Activated T-cell treated with anti-CD3 and anti-CD28 coated beads, Interleukin-2, amount 50 U/mL, for 48 hours (primary cell): Measurements from ENCODE around the gene SPIN1.

Experiments used
- DNase-seq, 2 experiments: peaks; one replicate each; pipeline ENCODE4 v3.0.0-alpha.2; 2020

Gene SPIN1

DNA sequence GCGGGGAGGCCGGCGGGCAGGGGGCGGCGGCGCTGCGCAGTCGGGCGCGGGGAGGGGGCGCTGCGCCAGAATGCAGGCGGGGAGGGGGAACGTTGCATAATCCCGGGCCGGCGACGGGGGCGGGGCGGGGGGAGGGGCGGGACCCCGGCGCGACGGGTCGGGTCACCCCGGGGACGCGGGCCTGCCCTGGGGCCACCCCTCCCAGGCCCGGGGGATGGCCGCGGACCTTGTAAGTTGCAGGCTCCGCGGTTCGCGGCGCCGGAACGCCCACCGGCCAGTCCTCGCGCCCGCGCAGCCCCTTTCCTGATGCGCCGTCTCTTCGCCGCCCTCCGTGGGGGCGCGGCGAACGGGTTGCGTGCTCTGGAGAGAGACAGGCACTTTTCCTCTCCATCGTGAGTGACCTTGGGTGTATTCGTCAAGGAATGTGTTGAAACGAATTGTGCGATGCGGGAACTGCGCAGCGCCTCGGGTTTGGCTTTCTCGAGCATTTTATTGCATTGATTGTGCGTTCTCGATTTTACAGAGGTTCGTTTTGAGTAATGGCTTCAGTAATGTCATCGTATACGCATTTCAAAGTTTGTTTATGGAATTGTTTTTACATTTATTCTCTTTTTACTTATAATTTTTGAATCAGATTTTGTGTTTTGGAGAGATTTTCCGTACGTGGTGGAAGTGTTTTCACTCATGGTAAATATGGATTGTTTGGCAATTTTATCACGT lies 802 bp downstream of the SPIN1 start:
- peak; percentile 67 to 69 for DNase-seq

DNA sequence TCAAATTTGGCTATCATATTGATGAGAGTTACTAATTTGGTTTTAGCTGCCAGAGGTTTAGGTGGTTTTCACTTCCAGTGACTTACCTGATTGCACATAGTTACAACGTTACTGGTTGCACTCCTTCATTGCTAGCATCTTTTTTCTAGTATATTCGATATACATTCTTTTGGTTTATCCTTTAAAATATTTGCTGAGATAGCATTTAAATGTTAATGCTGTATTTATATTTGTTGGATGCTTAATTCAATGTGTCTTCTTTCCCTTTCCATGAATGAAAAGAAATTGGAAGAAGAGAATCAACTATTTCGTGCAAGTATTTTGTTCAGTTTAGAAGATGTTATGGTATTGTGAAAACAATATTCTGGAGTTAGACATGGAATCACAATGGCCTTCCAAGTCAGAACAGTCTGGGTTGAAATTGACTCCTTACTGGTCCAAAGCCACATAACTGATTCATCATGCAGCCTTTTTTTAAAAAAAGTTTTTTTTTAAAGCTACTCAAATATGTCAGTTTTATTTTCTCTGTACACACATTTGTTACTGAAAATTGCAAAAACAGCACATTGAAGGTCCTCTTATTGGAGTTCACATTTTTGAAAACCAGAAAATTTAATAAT lies 2.2 kb downstream of the SPIN1 start:
- DNase-seq, result no peak

DNA sequence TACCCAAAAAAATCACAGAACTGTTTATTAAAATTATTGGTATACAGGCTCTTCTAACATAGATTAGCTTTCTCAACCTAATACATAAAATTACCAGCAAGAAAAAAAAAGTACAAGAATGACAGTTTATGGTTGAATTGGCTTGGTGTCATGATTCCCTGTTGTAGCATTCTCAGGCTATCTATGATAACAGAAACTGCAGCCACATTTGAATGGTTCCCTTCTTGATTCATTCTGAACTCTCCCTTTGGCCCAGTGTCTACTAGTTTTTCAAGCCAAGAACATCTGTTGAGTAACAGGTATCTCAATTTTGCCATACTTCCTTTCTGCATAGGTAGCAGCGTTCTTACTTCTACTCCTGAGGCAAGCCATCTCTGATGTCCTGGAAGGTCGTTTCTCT lies 3.0 kb downstream of the SPIN1 start:
- DNase-seq, result no peak

DNA sequence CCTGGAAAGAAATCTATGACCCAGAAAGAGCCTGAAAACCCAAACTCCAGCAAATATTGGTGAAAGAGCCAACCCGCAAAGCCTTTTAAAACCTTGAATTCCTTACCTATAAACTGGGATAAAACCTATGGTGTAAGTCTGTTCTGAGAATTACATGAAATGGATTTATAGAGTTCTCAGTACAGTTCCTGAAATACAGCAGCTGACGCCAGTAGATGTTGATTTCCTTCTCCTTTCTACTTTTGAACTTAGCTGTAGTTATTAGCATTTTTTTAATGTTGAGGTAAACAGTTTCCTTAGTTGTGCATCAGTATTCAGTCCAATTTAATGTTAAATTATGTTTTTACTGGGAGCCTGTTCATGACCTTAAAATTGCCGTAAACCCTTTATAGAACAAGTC lies 3.7 kb downstream of the SPIN1 start:
- DNase-seq, result no peak

GRCh38 chr9:88392549-88392948 lies 4.3 kb downstream of the SPIN1 start:
- no peak for DNase-seq

DNA sequence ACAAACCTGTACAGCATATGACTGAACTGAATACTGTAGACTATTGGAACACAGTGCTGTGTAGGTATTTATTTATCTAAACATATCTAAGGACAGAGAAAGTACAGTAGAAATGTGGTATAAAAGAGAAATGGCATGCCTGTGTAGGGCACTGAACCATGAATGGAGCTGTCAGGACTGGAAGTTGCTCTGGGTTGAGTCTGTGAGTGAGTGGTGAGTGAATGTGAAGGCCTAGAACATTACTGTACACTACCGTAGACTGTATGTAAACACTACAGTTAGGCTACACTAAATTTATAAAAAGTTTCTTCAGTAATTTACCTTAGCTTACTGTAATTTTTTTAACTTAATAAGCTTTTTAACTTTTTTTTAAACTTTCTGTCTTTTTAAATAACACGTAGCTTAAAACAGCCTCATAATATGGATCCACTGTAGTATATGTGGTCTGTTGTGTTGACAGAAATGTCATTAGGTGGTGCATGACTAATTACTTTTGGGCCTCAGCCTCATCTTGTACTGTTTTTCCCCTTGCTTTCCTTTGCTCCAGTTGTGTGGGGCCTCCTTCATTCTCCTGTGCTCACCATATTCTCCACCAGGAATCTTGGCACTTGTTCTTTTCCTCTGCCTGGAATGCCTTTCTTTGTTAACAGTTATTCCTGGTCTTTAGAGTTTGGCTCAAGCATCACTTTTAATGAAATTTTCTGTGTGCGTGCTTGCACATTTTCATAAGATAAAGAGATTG lies 8.8 kb downstream of the SPIN1 start:
- no peak for DNase-seq

GRCh38 chr9:88398016-88398415 lies 9.8 kb downstream of the SPIN1 start:
- no peak for DNase-seq

GRCh38 chr9:88399966-88400365 lies 11.7 kb downstream of the SPIN1 start:
- DNase-seq, result no peak

GRCh38 chr9:88403340-88403739 lies 15.1 kb downstream of the SPIN1 start:
- DNase-seq, result no peak

DNA sequence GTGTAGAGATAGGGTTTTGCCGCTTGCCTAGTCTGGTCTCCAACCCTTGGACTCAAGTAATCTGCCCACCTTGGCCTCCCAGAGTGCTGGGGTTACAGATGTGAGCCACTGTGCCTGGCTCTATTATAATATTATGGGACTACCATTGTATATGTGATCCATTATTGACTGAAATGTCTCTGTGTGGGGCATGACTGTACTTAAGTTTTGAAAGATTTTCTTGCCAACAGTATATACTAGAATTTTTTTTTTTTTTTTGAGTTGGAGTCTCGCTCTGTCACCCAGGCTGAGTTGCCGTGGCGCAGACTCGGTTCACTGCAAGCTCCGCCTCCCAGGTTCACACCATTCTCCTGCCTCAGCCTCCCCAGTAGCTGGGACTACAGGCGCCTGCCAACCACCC lies 17.8 kb downstream of the SPIN1 start:
- DNase-seq, result no peak

DNA sequence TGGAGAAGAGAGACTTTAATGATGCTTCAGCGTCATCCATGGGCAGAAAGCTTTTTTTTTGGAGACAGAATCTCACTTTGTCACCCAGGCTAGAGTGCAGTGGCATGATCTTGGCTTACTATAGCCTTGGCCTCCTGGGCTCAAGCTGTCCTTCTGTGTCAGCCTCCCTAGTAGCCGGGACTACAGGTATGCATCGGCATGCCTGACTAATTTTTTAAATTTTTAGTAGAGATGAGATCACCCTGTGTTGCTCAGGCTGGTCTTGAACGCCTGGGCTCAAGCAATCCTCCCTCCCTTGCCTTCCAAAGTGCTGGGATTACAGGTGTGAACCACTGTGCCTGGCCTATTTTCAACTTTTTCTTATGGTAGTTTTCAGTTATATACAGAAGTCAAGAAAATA lies 23.2 kb downstream of the SPIN1 start:
- no peak for DNase-seq

GRCh38 chr9:88414298-88414697 lies 26.1 kb downstream of the SPIN1 start:
- no peak for DNase-seq

- no peak for DNase-seq
These were observed 29.8 kb downstream of the SPIN1 start for GRCh38 chr9:88418025-88418424.

- peak; percentile 34 to 53 for DNase-seq
These were observed 30.7 kb downstream of the SPIN1 start for GRCh38 chr9:88418715-88419540.

DNA sequence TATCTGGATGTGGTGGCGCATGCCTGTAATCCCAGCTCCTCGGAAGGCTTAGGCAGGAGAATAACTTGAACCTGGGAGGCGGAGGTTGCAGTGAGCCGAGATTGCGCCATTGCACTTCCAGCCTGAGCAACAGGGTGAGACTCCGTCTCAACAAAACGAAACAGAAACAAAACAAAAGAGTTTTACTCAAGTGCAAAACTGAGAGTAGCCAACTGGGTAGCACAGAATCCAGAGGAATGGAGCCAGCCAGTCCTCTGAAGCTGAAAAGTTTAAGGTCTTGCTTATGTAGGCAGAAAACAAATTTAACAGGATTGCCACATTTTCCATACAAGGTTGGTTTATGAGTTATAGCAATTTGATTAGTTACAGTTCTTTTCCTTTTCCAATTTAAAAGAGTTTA lies 32.0 kb downstream of the SPIN1 start:
- no peak for DNase-seq

GRCh38 chr9:88421348-88421747 lies 33.1 kb downstream of the SPIN1 start:
- no peak for DNase-seq

DNA sequence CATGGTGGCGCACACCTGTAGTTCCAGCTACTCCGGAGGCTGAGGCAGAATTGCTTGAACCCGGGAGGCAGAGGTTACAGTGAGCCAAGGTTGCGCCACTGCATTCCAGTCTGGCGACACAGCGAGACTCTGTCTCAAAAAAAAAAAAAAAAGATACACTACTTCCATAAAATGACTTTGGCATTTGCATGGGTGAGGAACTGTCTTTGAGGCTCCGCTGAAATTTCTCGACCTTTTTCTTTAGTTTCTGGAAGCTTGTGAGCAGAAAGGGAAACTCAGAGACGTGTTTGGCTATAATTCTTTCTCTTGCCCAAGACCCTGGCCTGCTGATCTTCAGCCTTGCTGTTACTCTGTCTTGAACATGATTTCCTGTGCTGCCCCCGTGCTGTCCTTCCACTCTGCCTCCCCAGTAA lies 37.3 kb downstream of the SPIN1 start:
- DNase-seq, result no peak

DNA sequence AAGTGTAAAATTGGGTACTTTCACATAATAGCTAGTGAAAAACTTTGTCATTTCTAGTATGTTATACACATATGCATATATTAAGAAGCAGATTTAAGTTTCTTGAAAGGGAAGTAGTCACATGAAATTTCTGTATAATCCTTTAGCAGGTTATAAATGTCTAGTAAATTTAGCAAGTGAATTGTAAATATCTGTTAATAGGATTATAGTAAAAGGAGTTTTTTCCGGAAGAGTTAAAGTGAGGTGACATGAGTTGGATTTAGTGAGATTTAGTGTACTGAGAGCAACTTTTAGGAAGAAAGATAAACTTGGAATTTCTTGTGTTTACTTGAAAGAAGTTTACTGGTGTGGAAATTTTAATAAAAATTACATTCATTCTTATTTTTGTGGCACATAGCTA lies 38.4 kb downstream of the SPIN1 start:
- DNase-seq, result no peak

- DNase-seq, result no peak
These were observed 41.6 kb downstream of the SPIN1 start for GRCh38 chr9:88429595-88430430.

- no peak for DNase-seq
These were observed 45.5 kb downstream of the SPIN1 start for GRCh38 chr9:88433583-88434255.

DNA sequence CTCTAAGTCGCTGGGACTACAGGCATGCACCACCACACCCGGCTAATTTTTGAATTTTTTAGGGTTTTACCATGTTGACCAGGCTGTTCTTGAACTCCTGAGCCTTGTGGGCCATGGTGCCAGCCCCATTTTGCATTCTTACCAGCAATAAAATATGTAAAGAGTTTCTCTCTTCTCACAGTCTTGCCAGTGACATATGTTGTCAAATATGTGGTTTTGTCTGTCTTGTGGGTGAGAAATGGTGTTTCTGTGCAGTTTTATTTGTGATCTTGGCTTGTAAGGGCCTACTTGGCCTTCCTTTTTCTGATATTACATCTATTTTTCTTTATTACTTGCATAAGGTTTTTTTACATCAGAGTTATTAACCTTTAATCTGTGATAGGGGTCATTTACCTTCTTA lies 47.1 kb downstream of the SPIN1 start:
- DNase-seq, result no peak

DNA sequence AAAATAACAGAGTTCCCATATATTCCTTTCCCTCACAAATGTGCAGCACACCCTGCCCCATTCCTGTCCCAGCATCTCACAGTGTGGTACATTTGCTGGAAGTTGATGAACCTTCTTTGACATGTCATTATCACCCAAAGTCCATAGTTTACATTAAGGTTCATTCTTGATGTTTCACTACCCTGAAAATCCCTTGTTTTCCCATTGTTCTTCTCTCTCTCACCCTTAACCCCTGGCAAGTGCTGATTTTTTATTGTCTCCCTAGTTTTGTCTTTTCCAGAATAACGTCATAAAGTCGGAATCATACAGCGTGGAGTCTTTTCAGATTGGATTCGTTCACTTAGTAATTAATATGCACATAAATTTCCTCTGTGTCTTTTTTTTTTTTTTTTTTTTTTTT lies 48.1 kb downstream of the SPIN1 start:
- DNase-seq, result no peak
